RCC 7860 (cell line): ENCODE data around the gene CD180.

ENCODE experiments used
- DNase-seq: peaks from one replicate; pipeline ENCODE4 v3.0.0-alpha.2; 2015; ENCODE audit warnings: low spot score
- FAIRE-seq: peaks from 2 replicates; lab custom pipeline; 2012; peaks lifted over from hg19 to GRCh38; lab: Jason Lieb, UNC

The CD180 gene

DNA sequence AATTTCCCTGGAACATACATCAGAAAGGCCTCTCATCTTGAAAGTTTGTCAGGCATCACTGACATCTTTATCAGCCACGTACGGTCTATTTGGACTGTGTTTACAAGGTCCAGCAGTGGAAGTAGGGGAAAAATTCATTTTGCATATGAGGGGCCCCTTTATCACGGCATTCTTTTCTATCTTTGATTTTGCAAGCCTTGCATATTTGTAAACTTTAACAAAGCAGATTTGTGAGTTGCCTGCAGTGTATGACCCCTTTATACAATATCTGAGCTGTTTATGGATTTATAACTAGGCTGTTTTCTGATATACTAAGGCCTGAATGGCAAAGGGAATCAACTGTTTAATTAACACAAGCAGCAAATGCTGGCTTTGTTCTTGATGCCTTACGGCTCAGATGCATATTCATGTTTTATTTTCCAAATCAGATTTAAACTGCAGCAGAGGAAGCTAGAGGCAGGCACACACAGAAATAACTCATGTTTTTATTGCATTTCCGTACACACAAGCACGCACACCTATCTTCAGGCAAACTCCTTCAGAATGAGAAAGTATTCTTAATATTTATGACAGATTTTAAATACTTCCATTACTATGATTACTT, 61.1 kb downstream of the CD180 start:
- no peak for FAIRE-seq

DNA sequence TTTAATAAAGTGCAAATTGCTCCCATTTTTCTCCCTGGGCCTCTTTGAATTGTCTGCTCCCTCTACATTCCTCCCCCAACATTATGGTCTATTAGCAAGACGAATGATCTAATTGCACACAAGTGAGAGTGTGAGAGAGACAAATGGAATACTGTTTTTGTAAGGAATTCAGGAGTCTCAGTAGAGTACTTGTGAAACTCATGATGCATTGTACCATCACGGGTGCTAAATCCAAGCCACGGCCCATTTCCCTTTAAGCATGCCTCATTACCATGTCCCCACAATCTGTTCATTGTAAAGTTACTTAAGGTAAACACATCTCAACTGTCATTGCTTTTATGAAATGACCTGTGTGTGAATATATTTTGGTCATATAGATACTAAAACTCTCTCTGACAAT, 62.8 kb downstream of the CD180 start:
- DNase-seq (no peak), FAIRE-seq (no peak)

More for the DNA sequence above, 61.1 kb downstream of the CD180 start:
- DNase-seq: no peak

DNA sequence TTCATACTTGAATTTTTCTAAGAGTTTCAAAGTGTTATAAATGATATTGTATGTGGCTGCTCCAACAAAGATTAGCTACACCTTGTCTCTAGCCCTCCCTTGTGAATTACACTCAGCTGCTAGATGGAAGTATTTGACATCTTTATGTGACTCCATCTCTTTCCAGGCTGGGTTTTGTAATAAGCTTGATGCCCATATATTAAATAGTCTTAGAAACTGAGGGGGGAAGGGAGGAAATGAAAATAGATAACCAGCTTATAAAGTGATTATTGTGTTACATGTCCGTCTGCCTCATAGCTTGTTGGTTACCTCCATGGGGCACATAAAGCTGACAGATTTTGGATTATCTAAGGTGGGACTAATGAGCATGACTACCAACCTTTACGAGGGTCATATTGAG, 63.4 kb downstream of the CD180 start:
- no peak for DNase-seq
- FAIRE-seq: no peak

DNA sequence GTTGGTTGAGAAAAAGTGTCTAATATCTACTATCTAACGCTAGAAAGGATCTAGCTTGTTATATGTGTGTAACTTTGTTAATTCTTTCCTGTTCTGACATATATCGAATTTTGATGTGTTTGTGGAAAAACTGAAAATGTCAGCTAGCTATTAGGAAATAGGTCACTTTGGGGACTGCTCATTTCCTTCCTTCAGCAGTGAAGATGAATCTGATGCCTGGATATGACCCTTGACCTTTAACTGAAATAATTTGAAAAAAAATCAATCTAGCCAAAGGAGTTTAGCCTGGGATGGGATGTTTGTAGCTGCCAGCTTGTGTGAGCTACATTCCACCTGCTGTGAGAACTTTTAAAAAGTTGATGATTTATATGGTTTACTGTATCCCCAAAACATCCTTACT, 66.8 kb downstream of the CD180 start:
- DNase-seq: no peak
- FAIRE-seq: no peak
